ENCODE data around the gene GASK1B.

GASK1B gene

DNA sequence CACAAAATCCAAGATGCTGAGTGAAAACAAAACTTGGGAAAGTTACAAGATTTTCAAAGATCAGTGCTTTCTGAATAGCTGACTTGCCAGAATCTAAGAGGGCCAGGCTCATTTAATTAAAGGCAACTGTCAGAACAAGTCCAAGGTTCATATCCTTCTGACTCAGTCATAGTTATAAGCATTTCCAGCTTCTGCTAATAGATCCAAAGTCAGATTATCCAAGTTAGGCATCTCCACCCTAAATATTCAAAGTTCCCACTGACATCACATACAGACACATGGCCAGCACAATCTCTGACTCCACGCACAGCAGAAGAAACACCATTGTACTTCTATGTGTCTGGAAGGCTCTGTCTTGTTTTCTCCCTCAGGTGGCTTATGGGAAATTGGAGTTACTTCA, 41.8 kb downstream of the GASK1B start:
- ChIA-PET CTCF (no interaction called here), POLR2A (no interaction called here)
- Histone ChIP-seq H3K36me3 (ENCODE audit: control insufficient read depth in 4 of 4, insufficient read depth in 4 of 4, low read length in 3 of 4) (peaks cover 0 to 19% (median 0%) of the 10 kb centered on the region in 4 experiments), H3K27me3 (replicated peaks in 2 of 5; ENCODE audit: control insufficient read depth in 4 of 5, insufficient read depth in 5 of 5, low read length in 4 of 5) (no peaks in the 10 kb centered on the region), H3K4me1 (ENCODE audit: control extremely low read depth in 1 of 4, control insufficient read depth in 4 of 4, insufficient read depth in 4 of 4, low read length in 3 of 4) (no peaks in the 10 kb centered on the region), H3K9me3 (ENCODE audit: control extremely low read depth in 1 of 5, control insufficient read depth in 4 of 5, insufficient read depth in 2 of 5, low read depth in 1 of 5, low read length in 4 of 5) (no peaks in the 10 kb centered on the region), H3K27ac (ENCODE audit: insufficient read depth in 1 of 2, low read depth in 1 of 2, low read length in 2 of 2, poor library complexity in 1 of 2, severe bottlenecking in 2 of 2) (no peak overlapping the region), H3K4me3 (ENCODE audit: control insufficient read depth in 1 of 7, extremely low read depth in 1 of 7, insufficient read depth in 4 of 7, low read depth in 2 of 7, low read length in 6 of 7) (no peak overlapping the region)
- no peak for DNase-seq
- WGBS (ENCODE audit: insufficient coverage), result 0% methylated on average over 1 of the region's 1 CpG

DNA sequence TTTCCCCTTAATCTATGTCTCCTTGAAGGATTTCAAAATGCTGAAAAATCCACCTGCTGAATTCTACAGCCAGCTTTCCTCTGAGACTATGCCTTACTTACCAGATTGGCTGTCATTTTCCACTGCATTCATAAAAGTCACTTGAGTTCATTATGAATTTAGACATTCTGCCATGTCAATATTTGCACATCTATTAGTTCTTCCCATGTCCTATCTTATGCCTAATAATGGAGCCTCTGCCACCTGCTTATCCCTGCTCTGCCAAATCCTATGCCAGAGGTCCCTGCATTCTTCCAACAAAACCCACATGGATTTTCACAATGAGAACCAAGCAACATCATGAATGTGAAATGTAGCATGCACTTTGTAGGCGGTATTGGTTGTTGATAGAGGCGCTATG, 42.6 kb downstream of the GASK1B start:
- WGBS (ENCODE audit: insufficient coverage), result no CpG with 5 or more reads among the region's 2 CpGs
- POLR2A ChIA-PET, result no interaction called here
- no peak for DNase-seq
- H3K27me3 ChIP-seq (replicated peaks in 2 of 5; ENCODE audit: control insufficient read depth in 4 of 5, insufficient read depth in 5 of 5, low read length in 4 of 5), result no peaks in the 10 kb centered on the region
- H3K9me3 ChIP-seq (ENCODE audit: control extremely low read depth in 1 of 5, control insufficient read depth in 4 of 5, insufficient read depth in 2 of 5, low read depth in 1 of 5, low read length in 4 of 5), result no peaks in the 10 kb centered on the region
- no peak overlapping the region for H3K27ac ChIP-seq (ENCODE audit: insufficient read depth in 1 of 2, low read depth in 1 of 2, low read length in 2 of 2, poor library complexity in 1 of 2, severe bottlenecking in 2 of 2)
- H3K36me3 ChIP-seq (ENCODE audit: control insufficient read depth in 4 of 4, insufficient read depth in 4 of 4, low read length in 3 of 4), result peaks cover 0 to 19% (median 0%) of the 10 kb centered on the region in 4 experiments
- CTCF ChIA-PET, result interaction anchor here (0.6 kb wide), 1 partner anchor 127 kb away, joined by 3 read pairs; no protein-coding TSS in a partner anchor
- no peak overlapping the region for H3K4me3 ChIP-seq (ENCODE audit: control insufficient read depth in 1 of 7, extremely low read depth in 1 of 7, insufficient read depth in 4 of 7, low read depth in 2 of 7, low read length in 6 of 7)
- H3K4me1 ChIP-seq (ENCODE audit: control extremely low read depth in 1 of 4, control insufficient read depth in 4 of 4, insufficient read depth in 4 of 4, low read length in 3 of 4), result no peaks in the 10 kb centered on the region

DNA sequence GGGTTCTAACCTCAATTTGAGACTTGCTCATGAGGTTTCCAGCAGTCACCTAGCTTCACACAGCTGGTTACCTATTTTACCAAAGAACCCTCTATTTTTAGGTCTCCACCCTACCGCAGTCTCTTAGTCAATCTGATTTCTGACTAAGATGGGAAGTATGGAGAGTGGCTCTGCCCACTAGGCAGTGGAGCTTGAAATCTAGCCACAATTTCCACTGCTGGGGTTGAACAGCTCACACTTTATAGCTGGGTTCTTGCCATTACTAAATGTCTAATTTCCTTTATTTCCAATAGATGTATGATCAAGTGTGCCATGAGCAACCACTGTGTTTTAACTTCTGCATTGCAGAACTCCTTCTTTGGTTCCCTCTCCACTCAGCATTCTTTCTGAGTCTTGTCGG, 43.1 kb downstream of the GASK1B start:
- WGBS (ENCODE audit: insufficient coverage), result 100% methylated on average over 1 of the region's 2 CpGs
- POLR2A ChIA-PET, result no interaction called here
- Histone ChIP-seq H3K4me3 (ENCODE audit: control insufficient read depth in 1 of 7, extremely low read depth in 1 of 7, insufficient read depth in 4 of 7, low read depth in 2 of 7, low read length in 6 of 7) (no peak overlapping the region), H3K4me1 (ENCODE audit: control extremely low read depth in 1 of 4, control insufficient read depth in 4 of 4, insufficient read depth in 4 of 4, low read length in 3 of 4) (no peaks in the 10 kb centered on the region), H3K36me3 (ENCODE audit: control insufficient read depth in 4 of 4, insufficient read depth in 4 of 4, low read length in 3 of 4) (peaks cover 0 to 19% (median 0%) of the 10 kb centered on the region in 4 experiments), H3K27me3 (replicated peaks in 2 of 5; ENCODE audit: control insufficient read depth in 4 of 5, insufficient read depth in 5 of 5, low read length in 4 of 5) (no peaks in the 10 kb centered on the region), H3K27ac (ENCODE audit: insufficient read depth in 1 of 2, low read depth in 1 of 2, low read length in 2 of 2, poor library complexity in 1 of 2, severe bottlenecking in 2 of 2) (no peak overlapping the region), H3K9me3 (ENCODE audit: control extremely low read depth in 1 of 5, control insufficient read depth in 4 of 5, insufficient read depth in 2 of 5, low read depth in 1 of 5, low read length in 4 of 5) (no peaks in the 10 kb centered on the region)
- no peak for DNase-seq
- CTCF ChIA-PET, result interaction anchor here (0.6 kb wide), 1 partner anchor 127 kb away, joined by 3 read pairs; no protein-coding TSS in a partner anchor

DNA sequence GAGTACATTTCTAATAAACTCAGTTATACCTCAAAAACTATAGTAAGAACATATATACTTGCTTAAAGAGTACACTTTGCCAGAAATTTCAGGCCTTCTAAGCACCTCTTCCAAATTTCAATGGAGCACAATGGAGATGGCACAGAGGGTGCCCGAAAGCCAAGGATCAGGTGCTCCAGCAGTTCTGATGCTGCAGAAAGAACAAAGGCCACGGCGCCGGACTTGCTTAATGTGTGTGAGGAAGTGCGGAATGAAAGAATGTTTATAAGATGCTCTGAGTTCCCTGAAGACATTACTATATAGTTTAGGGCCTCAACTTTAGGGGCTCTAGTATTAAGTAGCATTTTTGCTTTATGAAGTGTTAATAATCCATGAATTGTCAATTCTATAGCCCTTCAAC, 44.3 kb downstream of the GASK1B start:
- no peak overlapping the region for H3K4me3 ChIP-seq (ENCODE audit: control insufficient read depth in 1 of 7, extremely low read depth in 1 of 7, insufficient read depth in 4 of 7, low read depth in 2 of 7, low read length in 6 of 7)
- no peaks in the 10 kb centered on the region for H3K4me1 ChIP-seq (ENCODE audit: control extremely low read depth in 1 of 4, control insufficient read depth in 4 of 4, insufficient read depth in 4 of 4, low read length in 3 of 4)
- POLR2A ChIA-PET, result no interaction called here
- CTCF ChIA-PET, result no interaction called here
- H3K36me3 ChIP-seq (ENCODE audit: control insufficient read depth in 4 of 4, insufficient read depth in 4 of 4, low read length in 3 of 4), result peaks cover 0 to 19% (median 0%) of the 10 kb centered on the region in 4 experiments
- no peaks in the 10 kb centered on the region for H3K9me3 ChIP-seq (ENCODE audit: control extremely low read depth in 1 of 5, control insufficient read depth in 4 of 5, insufficient read depth in 2 of 5, low read depth in 1 of 5, low read length in 4 of 5)
- no CpG with 5 or more reads among the region's 5 CpGs for WGBS (ENCODE audit: insufficient coverage)
- no peak for DNase-seq
- H3K27ac ChIP-seq (ENCODE audit: insufficient read depth in 1 of 2, low read depth in 1 of 2, low read length in 2 of 2, poor library complexity in 1 of 2, severe bottlenecking in 2 of 2), result no peak overlapping the region
- H3K27me3 ChIP-seq (replicated peaks in 2 of 5; ENCODE audit: control insufficient read depth in 4 of 5, insufficient read depth in 5 of 5, low read length in 4 of 5), result no peaks in the 10 kb centered on the region

DNA sequence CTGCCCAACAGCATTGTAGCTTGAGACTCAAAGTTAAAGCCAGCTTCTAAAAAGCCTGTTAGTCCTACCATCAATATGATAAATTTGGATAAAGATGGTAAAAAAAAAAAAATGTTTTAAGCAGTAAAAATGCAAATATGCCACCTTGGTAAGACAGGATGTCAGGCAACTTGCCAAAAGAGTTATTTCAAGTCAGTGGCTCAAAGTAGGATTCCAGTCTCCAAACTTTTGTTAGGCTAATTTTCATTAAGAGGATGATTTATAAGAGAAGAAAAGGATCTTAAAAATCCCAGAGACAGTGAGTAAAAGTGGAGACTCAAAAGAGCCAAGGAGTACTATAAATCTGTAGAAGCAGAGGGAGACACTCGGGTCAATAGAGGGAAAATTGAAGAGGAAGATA, 47.5 kb downstream of the GASK1B start:
- ChIA-PET POLR2A (no interaction called here), CTCF (no interaction called here)
- no peaks in the 10 kb centered on the region for H3K4me1 ChIP-seq (ENCODE audit: control extremely low read depth in 1 of 4, control insufficient read depth in 4 of 4, insufficient read depth in 4 of 4, low read length in 3 of 4)
- peaks cover 0 to 16% (median 0%) of the 10 kb centered on the region in 4 experiments for H3K36me3 ChIP-seq (ENCODE audit: control insufficient read depth in 4 of 4, insufficient read depth in 4 of 4, low read length in 3 of 4)
- H3K27me3 ChIP-seq (replicated peaks in 2 of 5; ENCODE audit: control insufficient read depth in 4 of 5, insufficient read depth in 5 of 5, low read length in 4 of 5), result peaks cover 0 to 2% (median 0%) of the 10 kb centered on the region in 5 experiments
- no peak overlapping the region for H3K4me3 ChIP-seq (ENCODE audit: control insufficient read depth in 1 of 7, extremely low read depth in 1 of 7, insufficient read depth in 4 of 7, low read depth in 2 of 7, low read length in 6 of 7)
- DNase-seq, result no peak
- no peaks in the 10 kb centered on the region for H3K9me3 ChIP-seq (ENCODE audit: control extremely low read depth in 1 of 5, control insufficient read depth in 4 of 5, insufficient read depth in 2 of 5, low read depth in 1 of 5, low read length in 4 of 5)
- H3K27ac ChIP-seq (ENCODE audit: insufficient read depth in 1 of 2, low read depth in 1 of 2, low read length in 2 of 2, poor library complexity in 1 of 2, severe bottlenecking in 2 of 2), result no peak overlapping the region
- WGBS (ENCODE audit: insufficient coverage), result 86% methylated on average over 1 of the region's 1 CpG

All from common myeloid progenitor, CD34-positive (primary cell).